CMK (cell line): ENCODE measurements around the gene CDH22.

Experiments
- DNase-seq: peaks from one replicate; pipeline ENCODE4 v3.0.0-alpha.2; 2010; ENCODE audit warnings: low read depth

CDH22 gene

DNA sequence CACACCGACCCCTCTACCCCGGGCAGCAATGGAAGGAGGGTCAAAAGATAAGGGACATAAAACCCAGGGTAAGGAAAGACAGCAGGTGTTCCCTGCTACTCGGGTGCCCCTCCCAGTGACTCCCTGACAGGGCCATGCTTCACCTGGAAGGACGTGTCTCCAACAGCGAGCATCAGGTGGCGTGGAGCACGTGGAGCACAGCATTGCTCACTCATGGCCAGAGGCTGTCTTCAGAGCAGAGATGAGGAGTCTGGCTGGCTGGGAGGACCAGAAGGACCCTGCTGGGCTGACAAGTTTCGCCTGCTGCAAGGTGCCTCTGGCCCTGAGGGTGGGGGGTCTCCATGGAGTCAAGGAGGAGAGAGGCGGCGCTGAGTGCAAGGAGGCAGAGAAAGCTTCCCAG is 15.3 kb upstream of the CDH22 start:
- DNase-seq = no peak

DNA sequence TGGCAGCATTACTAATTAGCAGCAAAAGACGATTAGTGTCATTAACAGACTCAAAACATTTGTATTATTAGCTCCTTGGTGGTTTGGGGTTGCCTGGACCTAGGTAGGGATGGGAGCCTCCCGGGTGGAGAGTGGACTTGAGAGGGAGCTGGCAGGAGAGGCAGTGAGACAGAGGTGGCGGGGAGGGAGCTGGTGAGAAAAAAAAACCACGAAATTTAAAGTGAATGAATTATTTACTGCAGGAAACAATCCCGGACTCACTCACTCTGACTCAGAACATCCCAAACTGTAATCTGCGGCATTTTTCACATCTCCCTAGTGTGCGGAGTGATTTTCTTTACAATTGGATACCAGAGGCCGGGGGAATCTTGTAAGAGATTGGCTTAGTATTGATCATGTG is 14.3 kb upstream of the CDH22 start:
- DNase-seq = no peak

DNA sequence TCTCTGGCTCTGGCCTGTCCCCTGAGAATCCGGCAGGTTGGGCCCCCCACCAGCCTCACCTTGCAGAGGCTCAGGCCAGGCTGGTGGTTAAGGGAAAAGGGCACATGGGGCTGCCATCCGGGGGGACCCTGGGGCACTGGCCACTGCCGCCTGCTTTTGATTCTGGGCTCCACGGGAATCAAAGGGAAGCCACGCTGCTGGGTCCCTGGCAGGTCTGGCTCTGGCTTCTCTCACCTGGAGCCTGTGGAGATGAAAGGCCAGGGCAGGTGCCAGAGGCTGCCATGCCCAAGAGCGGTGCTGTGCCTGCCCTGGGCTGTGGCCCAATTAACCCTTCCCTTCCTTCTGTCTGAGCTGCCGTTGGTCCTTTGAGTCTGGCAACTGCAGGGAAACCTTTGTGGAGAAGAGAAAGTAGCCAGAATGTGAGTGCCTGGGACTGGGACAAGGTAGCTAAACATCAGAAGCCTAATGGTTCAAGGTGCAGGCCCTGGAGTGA is 9.4 kb upstream of the CDH22 start:
- no peak for DNase-seq

DNA sequence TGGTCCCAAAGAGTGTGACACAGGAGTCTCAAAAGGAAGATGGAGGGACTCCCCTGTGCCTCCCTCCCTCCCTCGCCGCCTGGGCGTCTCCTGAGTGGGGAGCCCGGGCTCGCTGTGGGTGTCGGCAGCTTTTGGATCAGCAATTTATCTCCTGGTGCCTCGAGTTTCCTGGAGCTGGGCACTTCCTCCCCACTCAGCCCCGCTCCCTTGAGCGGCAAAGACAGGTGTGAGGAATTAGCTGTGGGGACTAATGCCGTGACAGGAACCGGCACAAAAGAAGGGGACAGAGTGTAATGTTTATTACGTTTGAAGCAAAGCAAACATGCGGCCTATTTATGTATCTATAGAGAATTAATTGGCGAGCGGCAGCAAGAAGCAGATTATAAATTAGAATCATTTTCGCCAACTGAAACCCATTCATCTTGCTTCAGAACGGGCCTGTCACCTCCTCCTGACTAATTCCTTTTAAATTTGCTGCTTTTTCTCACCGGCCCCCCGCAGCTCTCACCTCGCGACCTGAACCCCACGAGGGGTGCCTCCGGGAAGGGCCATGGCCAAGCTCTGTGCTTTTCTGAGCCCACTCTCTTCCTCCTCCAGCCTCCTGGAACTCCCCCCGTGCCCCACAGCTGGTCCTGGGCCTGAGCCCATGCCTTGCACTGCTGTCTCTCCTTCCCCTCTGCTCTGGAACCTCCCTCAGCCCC is 8.8 kb upstream of the CDH22 start:
- no peak for DNase-seq

DNA sequence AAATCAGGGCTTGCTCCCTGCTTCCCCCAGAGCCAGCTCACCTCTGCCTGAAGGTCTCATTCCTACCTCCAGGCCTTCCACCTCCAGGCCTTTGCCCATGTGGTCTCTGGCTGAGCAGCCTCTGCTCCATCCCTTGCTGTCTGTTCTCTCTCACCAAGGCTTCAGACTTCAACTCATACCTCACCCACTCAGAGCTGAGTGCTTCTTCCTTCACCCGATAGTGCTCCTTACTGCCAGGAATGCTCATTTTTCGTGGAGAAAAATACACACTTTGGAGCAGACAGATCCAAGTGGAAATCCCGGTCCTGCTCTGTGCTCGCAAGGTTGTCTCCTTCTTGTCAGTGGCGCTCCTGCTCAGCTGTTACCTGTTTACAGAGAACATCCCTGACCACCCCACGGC is 7.0 kb upstream of the CDH22 start:
- no peak for DNase-seq

DNA sequence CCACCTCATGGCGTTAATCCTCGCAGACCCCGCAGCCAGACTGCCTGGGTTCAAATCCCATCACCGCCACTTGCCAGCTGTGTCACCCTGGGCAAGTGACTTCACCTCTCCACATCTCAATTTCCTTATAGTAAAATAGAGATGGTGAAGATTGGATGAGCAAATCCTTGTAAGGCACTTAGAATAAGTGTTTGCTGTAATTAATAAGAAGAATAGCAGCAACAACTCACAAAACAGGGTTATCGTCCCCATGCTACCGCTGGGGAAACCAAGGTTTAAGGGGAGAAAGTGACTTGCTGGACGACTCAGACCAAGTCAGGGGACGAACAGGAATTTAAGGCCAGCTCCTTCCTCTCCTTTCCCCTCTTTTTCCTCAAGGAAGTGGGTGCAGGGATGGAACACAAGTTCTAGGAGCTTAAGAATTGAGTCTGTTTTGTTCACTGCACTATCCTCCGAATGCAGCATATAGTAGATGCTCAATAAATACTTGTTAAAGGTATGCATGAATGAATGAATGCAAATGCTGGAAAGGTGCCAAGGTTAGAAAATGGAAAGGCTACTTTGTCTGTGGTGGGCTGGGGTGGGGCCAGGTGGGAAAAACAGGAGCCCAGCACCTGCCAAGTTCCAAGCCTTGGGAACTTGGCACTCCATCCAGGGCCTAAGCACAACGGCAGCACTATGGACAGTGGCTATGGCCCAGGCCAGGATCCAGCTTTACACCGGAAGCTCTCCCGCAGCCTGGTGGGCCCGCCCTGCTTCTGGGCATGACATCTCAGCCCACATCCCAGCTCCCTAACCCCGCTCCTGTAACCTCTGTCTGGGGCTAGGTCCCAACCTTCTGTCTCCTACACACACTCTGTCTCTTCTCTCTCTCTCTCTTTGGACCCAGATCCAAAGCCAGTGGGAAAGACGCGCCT is 4.9 kb upstream of the CDH22 start:
- no peak for DNase-seq

DNA sequence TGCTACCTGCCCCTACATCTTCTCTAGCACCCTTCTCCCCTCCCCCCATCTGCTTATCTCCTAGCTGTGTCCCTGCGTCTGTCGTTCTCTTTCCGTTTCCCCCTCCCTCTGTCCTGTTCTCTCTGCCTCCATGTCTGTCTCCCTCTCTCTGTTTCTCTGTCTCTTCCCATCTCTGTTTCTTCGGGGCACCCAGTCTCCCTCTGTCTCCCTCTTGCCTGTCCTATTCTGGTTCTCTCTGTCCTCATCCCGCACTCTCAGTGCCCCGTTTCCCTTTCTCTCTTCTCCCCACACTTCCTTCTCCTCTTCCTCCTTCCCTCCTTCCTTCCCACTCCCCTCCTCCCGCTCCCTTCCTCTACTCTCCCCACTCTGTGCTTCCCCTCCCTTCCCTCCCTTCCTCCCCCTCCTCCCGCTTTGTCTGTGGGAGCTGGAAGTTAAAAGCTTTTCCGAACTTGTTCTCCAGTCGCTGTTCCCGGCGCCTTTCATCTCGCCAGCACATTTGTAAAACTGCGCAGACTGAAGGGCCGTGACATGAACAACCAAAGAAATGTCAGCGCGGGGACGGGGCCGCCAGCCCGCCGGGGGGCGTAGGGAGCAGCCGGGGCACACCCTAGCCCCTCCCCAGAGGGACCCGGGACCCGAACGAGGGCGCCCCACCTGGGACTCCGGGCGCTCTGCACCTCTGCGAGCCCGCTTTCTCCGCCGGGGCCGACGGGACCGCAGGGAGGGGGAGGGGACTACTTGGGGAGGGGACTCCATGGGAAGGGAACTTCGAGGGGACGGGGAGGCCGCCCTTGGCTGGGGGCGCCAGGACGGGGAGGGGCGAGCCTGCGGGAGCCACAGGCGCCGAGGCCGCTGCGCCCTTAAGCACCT is 4.0 kb upstream of the CDH22 start:
- DNase-seq = no peak

DNA sequence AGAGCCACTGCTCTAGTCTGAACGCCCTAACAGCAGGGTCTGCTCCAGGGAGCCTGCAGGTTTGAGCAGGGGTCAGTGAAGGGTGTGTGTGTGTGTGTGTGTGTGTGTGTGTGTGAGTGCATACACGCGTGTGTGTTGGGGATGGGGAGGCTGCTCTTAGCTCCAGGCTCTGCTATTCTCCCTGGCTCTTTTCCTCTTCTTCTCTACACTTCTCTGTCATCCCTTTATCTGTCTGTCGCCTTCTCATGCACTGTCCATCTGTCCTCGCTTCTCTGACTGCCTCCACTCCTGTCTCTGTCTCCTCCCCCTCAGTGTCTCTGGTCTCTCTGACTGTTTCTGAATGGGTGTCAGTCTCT is 3.4 kb upstream of the CDH22 start:
- no peak for DNase-seq

DNA sequence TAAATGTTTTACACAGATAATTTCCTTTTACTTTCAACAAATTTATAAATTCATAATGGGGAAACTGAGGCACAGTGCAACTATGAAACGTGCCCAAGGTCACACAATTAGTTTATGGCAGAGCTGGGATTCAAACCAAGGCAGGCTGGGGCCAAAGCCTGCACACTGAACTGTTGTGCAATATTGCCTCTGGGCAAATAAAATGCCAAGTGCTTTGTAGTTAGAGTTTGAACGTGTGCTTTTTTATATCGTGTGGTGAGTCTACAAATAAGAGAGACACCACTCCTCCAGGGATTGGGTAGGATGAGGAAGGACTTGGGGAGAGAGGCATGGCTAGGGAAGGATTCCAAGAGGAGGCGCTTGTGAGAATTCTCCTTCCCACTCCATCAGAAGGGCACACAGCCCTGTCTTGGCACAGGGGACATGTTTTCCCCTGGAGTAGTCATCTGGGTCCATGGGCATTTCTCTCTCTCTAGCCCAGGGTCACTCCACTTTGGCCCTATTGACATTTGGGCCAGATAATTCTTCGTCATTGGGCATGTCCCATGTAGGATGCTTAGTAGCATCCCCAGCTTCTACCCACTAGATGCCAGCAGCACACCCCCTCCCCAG is 2.8 kb upstream of the CDH22 start:
- no peak for DNase-seq

DNA sequence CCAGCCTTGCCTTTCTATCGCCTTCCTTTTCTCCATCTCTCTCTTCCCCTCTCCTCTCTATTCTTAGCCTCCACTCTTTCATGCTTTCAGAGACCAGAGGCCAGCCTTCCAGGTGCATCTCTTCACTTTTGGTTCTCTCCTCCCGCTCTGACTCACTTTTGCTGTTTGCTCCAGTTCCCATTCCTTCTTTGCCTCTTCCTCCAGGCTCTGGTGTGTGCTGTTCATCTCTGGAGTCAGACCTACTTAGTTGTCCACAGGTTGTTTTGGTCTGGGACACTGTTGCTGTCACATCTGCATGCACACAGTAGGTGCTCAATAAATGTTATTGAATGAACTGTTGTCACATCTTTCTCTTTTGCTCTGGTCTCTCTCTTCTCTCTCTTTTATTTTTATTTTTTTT is 1.6 kb upstream of the CDH22 start:
- DNase-seq = no peak

DNA sequence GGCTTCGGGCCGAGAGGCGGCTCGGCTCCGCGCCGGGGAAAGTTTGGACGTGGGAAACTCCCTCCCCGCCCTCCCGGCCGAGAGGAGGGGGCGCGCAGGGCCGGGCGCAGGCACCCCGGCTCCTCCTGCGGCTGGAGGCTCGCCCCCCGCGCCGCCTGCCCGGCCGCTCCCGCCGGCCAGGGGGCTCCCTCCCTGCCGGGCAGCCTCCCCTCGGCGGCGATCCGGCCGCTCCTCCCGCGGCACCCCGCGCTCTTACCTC is 370 bp downstream of the CDH22 start:
- DNase-seq = no peak

DNA sequence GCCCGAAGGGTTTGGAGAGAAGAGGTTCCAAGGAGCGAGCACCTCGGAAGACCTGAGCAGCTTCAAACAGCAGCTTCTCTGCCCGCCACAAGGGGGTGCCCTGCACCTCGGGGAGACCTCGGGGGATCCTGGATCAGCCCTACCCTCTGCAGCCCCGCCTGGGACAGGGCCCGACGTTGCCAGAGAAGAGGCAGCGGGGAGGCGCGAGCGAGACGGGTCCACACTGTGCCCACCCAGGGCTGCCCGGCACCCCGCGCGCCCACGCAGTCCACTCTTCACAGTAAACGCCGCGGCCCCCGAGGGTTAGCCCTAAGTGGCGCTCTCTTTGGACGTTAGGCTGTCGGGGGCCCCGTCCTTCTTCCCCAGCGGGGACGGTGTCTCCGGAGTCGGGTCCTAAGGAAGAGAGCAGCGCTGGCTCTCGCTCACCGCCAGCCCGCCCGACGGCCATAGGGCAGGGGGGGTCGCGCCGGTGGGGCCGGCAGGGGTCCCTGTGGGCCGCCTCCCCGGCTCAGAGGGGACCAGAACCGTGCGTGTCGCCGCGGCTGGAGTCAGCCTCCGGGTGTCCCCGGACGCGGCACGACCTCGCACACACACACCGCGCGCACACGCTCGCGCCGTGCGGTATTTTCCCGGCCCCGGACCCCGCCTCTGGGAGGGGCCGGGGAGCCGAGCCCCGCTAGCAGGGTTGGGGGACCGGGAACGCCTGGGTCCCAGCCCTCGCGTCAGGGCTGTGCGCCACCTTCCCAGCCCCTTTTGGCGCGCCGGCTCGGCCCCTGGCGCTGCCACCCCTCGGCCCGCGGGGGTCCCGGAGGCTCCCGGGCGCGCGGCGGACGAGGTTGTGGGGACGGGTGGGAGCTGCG is 929 bp downstream of the CDH22 start:
- DNase-seq = peak; percentile 43

DNA sequence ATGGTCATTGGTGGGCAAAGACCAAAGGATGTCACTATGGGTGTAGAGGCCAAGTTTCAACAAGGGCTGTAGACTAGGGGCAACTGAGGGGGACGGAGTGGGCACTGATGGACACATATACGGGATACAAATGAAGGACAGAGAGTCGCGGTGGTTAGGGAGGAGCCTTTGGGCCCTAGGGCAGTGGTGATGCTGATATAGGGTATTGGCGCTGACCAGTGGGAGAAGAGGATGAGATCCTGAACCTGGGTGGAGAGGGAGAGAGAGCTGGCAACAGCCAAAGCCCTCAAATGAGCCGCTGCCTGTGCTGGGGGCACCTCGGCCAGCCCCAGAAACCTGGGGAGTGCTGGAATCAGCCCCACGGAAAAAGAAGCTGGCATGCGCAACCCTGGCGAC is 1.6 kb downstream of the CDH22 start:
- no peak for DNase-seq

DNA sequence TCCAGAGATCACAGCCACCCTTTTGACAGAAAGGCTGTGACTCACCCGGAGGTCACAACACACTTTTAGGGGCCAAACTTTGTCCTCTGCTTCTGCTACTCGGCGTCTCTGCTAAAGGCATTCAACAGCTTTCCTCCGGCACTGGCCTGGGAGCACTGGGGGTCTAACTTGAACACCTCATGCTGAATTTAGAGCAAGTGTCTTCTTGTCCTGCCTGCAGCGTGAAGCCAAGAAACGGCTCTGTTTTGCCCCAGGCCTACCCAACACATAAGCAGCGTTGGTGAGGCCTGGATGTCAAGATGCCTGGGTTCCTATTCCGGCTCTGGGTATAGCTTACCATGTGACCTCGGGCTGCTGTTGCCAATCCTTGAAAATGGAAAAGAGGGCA is 2.3 kb downstream of the CDH22 start:
- DNase-seq = no peak

DNA sequence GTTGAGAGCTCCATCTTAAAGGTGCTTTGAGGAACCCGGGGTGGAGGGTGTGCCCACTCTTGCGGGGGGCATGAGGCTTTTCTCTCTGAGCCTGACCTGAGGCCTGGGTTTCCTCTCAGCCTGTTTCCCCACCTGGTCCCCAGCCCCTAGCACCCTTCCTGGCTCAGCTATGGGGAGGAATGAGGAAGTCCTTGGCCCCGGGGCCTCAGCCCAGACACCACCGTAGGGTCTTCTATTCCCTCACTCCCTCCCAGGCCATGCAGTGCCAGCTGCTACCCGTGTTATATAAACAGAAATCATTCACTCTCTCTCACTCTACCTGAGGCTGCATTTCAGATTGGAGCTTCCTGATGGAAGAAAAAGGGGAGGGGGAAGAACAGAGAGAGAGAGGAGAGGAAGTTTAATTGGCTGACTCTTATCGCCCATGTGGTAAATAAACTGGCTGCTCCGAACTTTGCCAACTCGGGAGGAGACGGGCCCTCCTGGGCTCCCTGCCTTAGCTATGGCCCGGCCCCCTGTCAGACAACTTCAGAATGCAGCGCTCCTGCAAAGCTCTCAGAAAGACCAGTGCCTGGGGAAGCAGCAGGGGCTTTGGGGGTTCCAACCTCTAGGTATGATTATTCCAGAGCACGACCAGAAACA is 2.8 kb downstream of the CDH22 start:
- DNase-seq = no peak

DNA sequence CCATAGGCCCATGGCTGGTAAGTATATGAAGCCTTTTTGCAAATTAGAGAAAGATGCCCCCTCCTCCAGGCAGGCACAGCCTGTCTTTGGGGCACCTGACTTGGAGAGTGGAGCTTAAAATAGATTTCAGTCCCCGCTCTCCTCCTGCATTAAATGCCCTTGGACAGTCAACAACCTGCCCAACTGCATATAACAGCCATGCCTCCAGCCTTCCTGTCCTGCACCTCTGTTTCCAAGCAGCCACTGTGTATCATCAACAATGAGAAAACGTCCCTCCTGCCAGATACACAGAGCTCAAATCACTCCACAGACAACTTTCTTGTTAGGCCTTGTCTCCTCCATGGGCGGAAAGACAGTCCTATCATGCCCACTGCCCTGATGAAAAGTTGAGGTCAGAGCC is 3.4 kb downstream of the CDH22 start:
- no peak for DNase-seq

DNA sequence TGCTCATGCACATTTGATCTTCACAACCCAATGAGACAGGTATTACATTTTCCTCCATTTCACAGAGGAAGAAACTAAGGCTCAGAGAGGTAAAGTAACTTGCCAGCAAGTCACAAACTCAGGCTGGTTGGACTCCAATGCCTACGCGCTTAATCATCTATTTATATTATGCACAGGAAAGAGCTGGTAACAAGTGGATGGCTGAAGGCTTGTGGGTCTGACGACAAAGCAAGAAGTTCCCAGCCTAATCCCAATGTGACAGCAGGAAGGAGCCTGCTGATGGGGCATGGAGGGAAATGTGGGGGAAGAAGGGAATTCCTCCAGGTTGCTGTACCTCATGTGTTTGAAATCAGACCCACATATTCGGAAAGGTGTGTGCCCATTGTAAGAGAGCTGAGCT is 3.9 kb downstream of the CDH22 start:
- no peak for DNase-seq

DNA sequence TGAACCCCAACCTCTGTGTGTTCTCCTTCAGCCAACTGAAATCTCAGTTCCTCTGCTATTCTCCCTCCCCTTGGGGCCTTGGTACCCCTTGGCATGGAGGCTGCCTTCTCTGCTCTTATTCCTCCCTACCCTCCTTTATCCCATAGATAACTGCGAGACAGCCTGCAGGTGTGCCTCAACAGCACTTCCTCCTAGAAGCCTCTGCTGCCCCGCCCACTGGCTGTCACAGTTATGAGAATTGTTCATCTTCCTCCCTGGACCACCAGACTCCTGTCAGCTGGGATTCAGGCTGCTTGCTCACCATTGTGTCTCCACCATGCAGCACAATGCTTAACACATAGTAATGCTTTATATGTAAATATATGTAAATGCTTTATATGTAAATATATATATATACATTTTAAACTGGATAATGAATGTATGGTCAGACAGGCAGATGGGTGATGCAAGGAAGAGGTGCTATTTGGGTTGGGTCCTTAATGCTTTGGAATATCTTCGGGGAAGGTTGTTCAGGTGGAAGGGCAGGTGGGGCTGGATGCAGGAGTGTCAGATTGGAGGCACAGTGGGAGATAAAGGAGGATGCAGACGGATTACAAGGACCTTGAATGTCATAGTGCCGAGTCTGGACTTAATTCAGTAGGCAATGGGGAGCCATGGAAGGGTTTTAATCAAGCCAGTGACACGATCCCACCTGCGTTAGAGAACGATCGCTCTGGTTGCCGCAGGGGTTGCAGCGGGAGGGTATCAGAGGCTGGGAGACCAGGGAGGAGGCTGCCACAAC is 4.9 kb downstream of the CDH22 start:
- DNase-seq = no peak

DNA sequence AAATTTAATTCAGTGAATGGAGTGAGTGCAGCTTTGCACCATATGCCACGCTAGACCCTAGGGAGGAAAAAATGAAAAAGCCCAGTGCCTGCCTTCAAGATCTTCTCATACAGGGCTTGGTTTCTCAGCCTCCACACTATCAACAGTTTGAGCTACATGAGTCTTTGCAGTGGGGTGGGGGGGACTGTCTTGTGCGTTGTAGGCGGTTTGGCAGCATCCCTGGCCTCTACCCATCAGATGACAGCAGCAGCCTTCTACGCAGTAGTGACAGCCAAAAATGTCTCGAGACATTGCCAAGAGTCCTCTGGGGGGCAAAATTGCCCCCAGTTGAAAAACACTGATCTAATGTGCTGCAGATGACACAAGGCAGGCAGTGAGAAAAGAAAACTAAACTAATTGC is 6.2 kb downstream of the CDH22 start:
- no peak for DNase-seq

DNA sequence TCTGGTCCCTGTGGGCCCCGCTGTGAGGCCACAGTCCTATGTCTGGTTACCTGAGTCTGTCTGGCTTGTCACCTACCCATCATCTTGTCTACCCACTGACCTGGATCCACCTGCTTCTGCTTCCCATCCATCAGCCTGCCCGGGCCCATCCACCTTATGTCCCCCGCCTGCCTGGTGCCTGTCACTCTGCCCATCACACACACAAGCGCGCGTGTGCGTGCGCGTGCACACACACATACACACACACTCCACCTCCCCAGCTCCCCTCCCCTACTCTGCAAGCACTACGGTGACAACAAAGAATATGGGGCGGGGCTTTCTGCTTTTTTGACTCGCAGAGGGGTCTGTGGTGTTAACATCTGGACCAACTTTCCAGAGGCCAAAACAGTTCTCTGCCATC is 8.0 kb downstream of the CDH22 start:
- no peak for DNase-seq
